HCT116 (cell line): ENCODE measurements around the gene FRMD4A. TPM values are rescaled to one million over a fixed set of nuclear protein-coding genes. Genes with fewer than 3 reads are reported as not detected.

Source experiments
- ATAC-seq: fragments of 200-7000 bp; cut with Tn5 transposase; 2 replicates; pipeline ENCODE4 v1.9.1; 2020; ENCODE audit warnings: mild to moderate bottlenecking, moderate library complexity
- BruUV-seq: library from RNA; stranded (reverse); fragments of 400-500 nt; replicated peaks from 2 replicates; lab custom pipeline; 2021; lab: Mats Ljungman, UMichigan
- CTCF ChIA-PET: fragments of 300-600 bp; sonication (Branson Sonifier 250); formaldehyde crosslinking; loops from one replicate; lab custom pipeline; 2021; ENCODE audit warnings: antibody characterized with exemption; lab: Charles Lee
- POLR2A ChIA-PET: fragments of 300-600, 350-600 bp; sonication (Branson Sonifier 250); formaldehyde crosslinking; loops from one replicate; lab custom pipeline; 2021; ENCODE audit warnings: antibody characterized with exemption; lab: Charles Lee
- RAD21 ChIA-PET, 2 experiments: fragments of 300-600 bp; sonication (Branson Sonifier 250); formaldehyde crosslinking; loops; one replicate each; lab custom pipeline; 2023; ENCODE audit warnings: low total read pairs in 2 of 2; ENCODE audit not compliant: uncharacterized antibody in 2 of 2, unreplicated experiment in 2 of 2, low non-redundant PET in 1 of 2; lab: Charles Lee
- DNase-seq: peaks from one replicate; pipeline ENCODE4 v3.0.0-alpha.2; 2010; ENCODE audit warnings: low read depth, low spot score
- H2AFZ ChIP-seq: fragments of 200-600 bp; shearing (Covaris generic), sonication (generic); 2 replicates; pipeline ENCODE4 v1.6.1; 2017; ENCODE audit warnings: low read depth, mixed run types, mixed read lengths, antibody characterized with exemption, low read length; ENCODE audit not compliant: poor library complexity, severe bottlenecking
- H3K27ac ChIP-seq: 2 replicates; pipeline ENCODE4 v1.5.1; 2012; ENCODE audit warnings: low read depth, low read length
- H3K27me3 ChIP-seq: fragments of 200-600 bp; sonication (generic); 2 replicates; pipeline ENCODE4 v1.6.1; 2016; ENCODE audit warnings: mixed run types, low read length, mixed read lengths; ENCODE audit not compliant: insufficient read depth
- H3K36me3 ChIP-seq, 2 experiments: fragments of 200-500 bp in 1 of 2; fragments of 200-600 bp in 1 of 2; sonication (Bioruptor generic) in 1 of 2; sonication (generic) in 1 of 2; 2 replicates each; pipeline versions ENCODE4 v1.5.1 to v1.6.1; 2014 to 2016; ENCODE audit warnings: low read length in 2 of 2, inconsistent platforms in 1 of 2, mixed read lengths in 1 of 2, mixed run types in 1 of 2; ENCODE audit not compliant: insufficient read depth in 2 of 2, control insufficient read depth in 1 of 2
- H3K4me1 ChIP-seq, 2 experiments: fragments of 200-600 bp in 1 of 2; sonication (generic) in 1 of 2; 2 replicates each; pipeline versions ENCODE4 v1.5.1 to v1.6.1; 2012 to 2017; ENCODE audit warnings: low read length in 2 of 2, inconsistent platforms in 1 of 2, mild to moderate bottlenecking in 1 of 2, mixed read lengths in 1 of 2, mixed run types in 1 of 2, moderate library complexity in 1 of 2; ENCODE audit not compliant: insufficient read depth in 2 of 2, control insufficient read depth in 1 of 2
- H3K4me2 ChIP-seq: fragments of 200-600 bp; sonication (generic); 2 replicates; pipeline ENCODE4 v1.6.1; 2017; ENCODE audit warnings: mixed run types, low read length, mixed read lengths
- H3K4me3 ChIP-seq, 2 experiments: fragments of 200-600 bp in 1 of 2; sonication (generic) in 1 of 2; replicated peaks in 1 of 2; 2 replicates each; pipeline ENCODE4 v1.5.1; 2011 to 2016; ENCODE audit warnings: low read length in 2 of 2, control low read depth in 1 of 2, low read depth in 1 of 2, mild to moderate bottlenecking in 1 of 2, mixed read lengths in 1 of 2, mixed run types in 1 of 2
- H3K79me2 ChIP-seq: fragments of 200-600 bp; sonication (generic); 2 replicates; pipeline ENCODE4 v1.6.1; 2017; ENCODE audit warnings: mild to moderate bottlenecking, mixed run types, low read length, moderate library complexity, mixed read lengths; ENCODE audit not compliant: insufficient read depth
- H3K9ac ChIP-seq: fragments of 200-600 bp; sonication (generic); 2 replicates; pipeline ENCODE4 v1.6.1; 2016; ENCODE audit warnings: low read length, mixed read lengths
- H3K9me2 ChIP-seq: fragments of 200-600 bp; sonication (generic), shearing (Covaris generic); 2 replicates; pipeline ENCODE4 v1.6.1; 2017; ENCODE audit warnings: mixed run types, mild to moderate bottlenecking, moderate library complexity; ENCODE audit not compliant: insufficient read depth
- H3K9me3 ChIP-seq, 2 experiments: fragments of 200-500 bp in 1 of 2; fragments of 200-600 bp in 1 of 2; sonication (Bioruptor generic) in 1 of 2; sonication (generic) in 1 of 2; 2 replicates each; pipeline ENCODE4 v1.6.1; 2014 to 2017; ENCODE audit warnings: low read length in 2 of 2, mixed read lengths in 2 of 2, inconsistent platforms in 1 of 2, low read depth in 1 of 2, mild to moderate bottlenecking in 1 of 2, mixed run types in 1 of 2, moderate library complexity in 1 of 2; ENCODE audit not compliant: control insufficient read depth in 1 of 2, insufficient read depth in 1 of 2
- H4K20me1 ChIP-seq: fragments of 200-600 bp; sonication (generic), shearing (Covaris generic); 2 replicates; pipeline ENCODE4 v1.6.1; 2017; ENCODE audit warnings: mixed run types, mild to moderate bottlenecking, moderate library complexity; ENCODE audit not compliant: insufficient read depth
- REST ChIP-seq: IDR thresholded peaks from 2 replicates; pipeline ENCODE4 v1.6.1; 2012; ENCODE audit warnings: low read depth
- SRF ChIP-seq: IDR thresholded peaks from 2 replicates; pipeline ENCODE4 v1.6.1; 2012; ENCODE audit warnings: low read depth
- intact Hi-C: fragments of 100-400 bp; cut with micrococcal nuclease; formaldehyde crosslinking; loops from 2 replicates; pipeline ENCODE4 v1.10.0; 2022
- total RNA-seq: library from RNA; stranded (reverse); gene quantifications from one replicate; pipeline ENCODE4 v1.2.1, GENCODE V29; 2021; ENCODE audit not compliant: unreplicated experiment

Gene FRMD4A
- total RNA-seq, 1 experiment from 2014 or later, result 0.20 TPM

GRCh38 chr10:13673156-13673555 lies 657.6 kb downstream of the FRMD4A start:
- Histone ChIP-seq H3K4me3 (no peak overlapping the region), H3K4me1 (no peaks in the 10 kb centered on the region), H3K79me2 (no peaks in the 10 kb centered on the region), H3K9ac (no peak overlapping the region), H3K9me3 (no peaks in the 10 kb centered on the region), H4K20me1 (no peaks in the 10 kb centered on the region), H3K4me2 (no peak overlapping the region), H3K9me2 (no peaks in the 10 kb centered on the region), H3K27me3 (no peaks in the 10 kb centered on the region), H2AFZ (no peak overlapping the region), H3K27ac (no peak overlapping the region), H3K36me3 (no peaks in the 10 kb centered on the region)
- ChIA-PET POLR2A (no interaction called here), RAD21 (no interaction called here), CTCF (no interaction called here)
- ATAC-seq (no peak), DNase-seq (no peak)
- intact Hi-C loops, result no loop called here
- no peak for TF ChIP-seq REST
- BruUV-seq, result no TSS peak

GRCh38 chr10:13672548-13672947 lies 658.2 kb downstream of the FRMD4A start:
- intact Hi-C loops, result no loop called here
- Histone ChIP-seq H3K27me3 (no peaks in the 10 kb centered on the region), H3K27ac (no peak overlapping the region), H3K36me3 (no peaks in the 10 kb centered on the region), H4K20me1 (no peaks in the 10 kb centered on the region), H3K9me3 (no peaks in the 10 kb centered on the region), H3K4me1 (no peaks in the 10 kb centered on the region), H3K4me3 (no peak overlapping the region), H2AFZ (no peak overlapping the region), H3K79me2 (no peaks in the 10 kb centered on the region), H3K9me2 (no peaks in the 10 kb centered on the region), H3K9ac (no peak overlapping the region), H3K4me2 (no peak overlapping the region)
- ChIA-PET CTCF (no interaction called here), POLR2A (no interaction called here), RAD21 (no interaction called here)
- no peak for TF ChIP-seq SRF
- no peak for ATAC-seq
- DNase-seq, result no peak
- no TSS peak for BruUV-seq
